Left renal pelvis (tissue), 4 donors: ENCODE results near the gene CNIH2. TPM values are rescaled to one million over a fixed set of nuclear protein-coding genes. Genes with fewer than 3 reads are reported as not detected.

Experiments used
- DNase-seq, 4 donors: peaks; one replicate each; pipeline ENCODE4 v3.0.0-alpha.2; 2013; ENCODE audit warnings: low read depth in 4 of 4, low spot score in 3 of 4
- polyA plus RNA-seq, 4 donors: library from polyadenylated mRNA; unstranded; fragments of 120-200 nt; gene quantifications; one replicate each; pipeline ENCODE4 v1.2.1, GENCODE V29; 2013; ENCODE audit not compliant: insufficient read length in 4 of 4

Gene CNIH2
- polyA plus RNA-seq, 4 donors, result 3.6 to 6.1 (median 4.3) TPM

DNA sequence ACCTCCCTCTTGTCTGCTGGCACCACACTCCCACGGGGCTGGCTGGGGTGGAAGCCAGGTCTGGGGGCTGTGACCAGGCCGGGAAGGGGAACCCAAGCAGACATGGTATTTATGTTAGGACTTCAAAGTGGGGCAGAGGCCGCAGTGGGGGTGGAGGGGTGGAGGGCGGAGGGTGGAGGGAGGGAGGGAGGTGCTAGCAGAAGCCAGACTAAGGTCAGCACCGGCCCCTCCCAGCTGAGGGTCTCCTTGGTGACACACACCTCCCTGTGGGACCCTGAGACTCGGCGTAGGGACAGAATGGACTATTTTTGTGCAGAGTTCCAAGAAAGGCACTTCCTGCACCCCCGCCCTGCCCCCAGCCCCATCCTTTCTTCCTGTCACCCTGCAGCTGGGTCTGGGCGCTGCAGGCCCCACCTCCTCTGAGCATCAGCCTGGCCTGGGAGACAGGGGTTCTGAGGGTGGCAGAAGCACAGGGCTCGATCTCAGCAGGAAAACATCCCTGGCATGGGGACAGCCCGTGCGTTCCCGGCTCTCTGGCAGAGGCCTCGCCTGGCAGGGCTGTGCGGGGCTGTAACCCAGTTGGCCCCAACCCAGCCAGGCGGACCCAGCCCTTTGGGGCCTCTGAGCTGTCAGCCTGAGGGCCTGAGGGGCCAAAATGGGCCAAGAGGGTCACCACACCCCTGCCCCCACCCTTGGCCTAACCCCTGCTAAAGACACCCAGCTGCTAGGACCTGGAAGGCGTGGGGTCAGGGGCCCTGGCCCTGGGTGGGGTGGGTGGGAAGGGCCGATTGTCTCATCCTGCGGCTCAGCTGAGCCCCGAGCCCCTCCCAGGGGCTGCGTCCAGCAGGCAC, 48.5 kb downstream of the CNIH2 start:
- no peak for DNase-seq

DNA sequence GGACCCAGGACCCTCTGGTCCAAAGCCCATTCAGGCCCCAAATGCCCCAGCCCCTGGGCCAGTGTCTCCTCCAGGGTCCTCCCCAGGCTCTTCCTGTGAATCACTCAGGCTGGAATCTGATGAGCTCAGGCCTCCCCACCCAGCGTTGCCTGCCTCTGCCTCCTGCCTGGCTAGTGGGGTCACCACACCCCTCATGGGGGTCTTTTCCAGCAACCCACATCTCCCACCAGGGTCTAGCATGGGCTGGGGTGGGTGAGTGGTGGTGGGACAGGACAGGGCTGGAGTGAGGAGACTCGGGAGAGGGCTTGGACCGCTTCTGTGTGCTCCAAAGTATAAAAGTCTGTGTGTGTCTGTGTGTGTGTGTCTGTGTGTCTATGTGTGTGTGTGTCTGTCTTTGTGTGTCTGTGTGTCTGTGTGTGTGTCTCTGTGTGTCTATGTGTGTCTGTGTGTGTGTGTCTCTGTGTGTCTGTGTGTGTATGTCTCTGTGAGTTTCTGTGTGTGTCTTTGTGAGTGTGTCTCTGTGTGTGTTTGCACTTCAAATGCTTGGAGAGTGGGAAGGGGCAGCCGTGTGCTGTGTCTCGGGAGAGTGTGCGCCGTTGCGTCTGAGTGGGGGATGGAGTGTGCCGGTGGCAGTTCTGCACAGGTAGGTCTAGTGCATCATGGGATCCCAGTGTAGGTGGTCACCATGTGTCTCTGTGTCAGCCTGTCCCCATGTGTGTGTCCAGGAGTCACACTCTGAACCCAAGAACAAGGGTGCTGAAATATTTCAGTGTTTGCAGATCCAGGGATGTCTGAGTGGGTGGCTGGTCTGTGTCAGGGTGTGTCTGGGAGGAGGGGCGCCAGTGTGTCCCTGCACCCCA, 49.4 kb downstream of the CNIH2 start:
- DNase-seq, result no peak

DNA sequence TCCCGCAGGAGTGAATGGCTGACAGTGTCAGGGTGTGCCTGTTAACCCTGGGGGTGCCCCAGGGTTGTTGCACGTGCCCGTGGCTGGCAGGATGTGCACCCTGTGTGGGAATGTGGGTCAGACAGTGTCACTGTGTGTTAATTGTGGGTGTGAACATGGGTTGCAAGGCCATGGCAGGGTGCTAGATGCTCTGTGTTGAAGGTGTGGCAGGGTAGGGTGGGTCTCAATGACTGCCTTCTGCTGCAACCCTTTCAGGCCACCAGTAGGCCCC, 50.0 kb downstream of the CNIH2 start:
- DNase-seq, result no peak

DNA sequence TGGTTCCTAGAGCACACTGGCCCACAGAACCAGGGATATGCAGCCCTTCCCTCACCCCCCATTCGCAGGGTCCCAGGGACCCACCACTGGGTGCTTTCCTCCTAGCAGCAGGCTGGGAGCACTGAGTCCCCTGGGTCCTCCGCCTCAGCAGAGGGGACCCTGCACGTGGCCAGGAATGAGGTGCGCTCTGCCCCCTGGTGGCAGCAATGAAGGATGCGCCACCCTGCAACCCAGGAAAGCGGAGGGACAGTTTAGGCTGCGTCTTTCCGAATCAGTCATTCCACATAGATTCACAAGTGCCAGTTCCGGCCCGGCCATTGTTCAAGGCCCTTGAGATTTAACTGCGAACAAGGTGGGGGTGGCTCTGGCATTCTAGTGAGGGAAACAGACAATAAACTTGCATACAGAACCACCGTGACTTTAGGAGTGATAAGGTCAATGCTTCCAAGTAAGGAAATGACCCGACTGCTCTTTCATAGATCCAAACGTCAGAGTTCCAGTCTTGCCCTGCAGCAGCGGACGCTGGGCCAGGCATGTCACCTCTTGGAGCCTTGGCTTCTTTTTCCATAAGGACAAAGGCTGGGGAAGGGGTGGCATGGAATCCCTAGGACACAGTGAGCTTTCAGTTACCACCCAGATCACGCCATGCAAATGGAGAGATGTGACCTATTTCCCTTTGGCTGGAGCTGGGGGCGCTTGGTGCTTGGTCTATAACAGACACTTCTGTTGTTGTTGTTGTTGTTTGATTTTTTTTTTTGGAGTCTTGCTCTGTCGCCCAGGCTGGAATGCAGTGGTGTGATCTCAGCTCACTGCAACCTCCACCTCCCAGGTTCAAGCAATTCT, 50.5 kb downstream of the CNIH2 start:
- DNase-seq, result no peak

DNA sequence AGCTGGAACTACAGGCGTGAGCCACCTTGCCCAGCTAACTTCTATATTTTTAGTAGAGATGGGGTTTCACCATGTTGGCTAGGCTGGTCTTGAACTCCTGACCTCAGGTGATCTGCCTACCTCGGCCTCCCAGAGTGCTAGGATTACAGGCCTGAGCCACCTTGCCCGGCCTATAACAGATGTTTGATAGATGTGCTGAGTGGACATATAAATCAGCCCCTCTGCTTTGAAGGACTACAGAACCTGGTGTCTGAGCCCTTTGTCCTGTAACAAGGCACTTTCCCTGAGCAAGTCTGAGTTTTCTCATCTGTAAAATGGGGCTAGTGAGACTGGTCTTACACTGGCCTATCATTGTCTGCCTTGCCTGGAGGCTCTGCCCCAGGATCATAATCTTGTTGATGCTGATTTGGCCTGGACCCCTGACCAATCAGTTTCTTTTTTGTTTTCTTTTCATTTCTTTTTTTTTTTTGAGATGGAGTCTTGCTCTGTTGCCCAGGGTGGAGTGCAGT, 51.2 kb downstream of the CNIH2 start:
- no peak for DNase-seq

DNA sequence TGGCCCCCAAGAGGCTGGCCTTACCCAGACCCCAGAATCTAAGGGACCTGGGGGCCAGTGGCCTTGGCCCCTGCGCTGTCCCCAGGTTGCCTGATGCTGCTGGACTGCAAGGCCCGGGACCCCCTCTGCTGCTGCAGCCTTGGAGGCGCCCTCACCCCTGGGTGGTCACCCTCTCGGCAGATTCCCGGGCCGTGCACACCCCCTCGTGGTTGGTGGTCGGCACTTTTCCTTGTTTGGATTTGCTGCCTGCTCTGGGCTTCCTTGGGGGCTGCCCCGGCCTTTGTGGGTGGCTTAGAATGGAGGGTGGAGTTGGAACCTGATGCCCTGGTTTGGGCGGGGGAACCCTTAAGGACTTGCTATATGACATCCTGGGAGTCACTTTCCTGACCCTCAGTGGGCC, 53.0 kb downstream of the CNIH2 start:
- no peak for DNase-seq

DNA sequence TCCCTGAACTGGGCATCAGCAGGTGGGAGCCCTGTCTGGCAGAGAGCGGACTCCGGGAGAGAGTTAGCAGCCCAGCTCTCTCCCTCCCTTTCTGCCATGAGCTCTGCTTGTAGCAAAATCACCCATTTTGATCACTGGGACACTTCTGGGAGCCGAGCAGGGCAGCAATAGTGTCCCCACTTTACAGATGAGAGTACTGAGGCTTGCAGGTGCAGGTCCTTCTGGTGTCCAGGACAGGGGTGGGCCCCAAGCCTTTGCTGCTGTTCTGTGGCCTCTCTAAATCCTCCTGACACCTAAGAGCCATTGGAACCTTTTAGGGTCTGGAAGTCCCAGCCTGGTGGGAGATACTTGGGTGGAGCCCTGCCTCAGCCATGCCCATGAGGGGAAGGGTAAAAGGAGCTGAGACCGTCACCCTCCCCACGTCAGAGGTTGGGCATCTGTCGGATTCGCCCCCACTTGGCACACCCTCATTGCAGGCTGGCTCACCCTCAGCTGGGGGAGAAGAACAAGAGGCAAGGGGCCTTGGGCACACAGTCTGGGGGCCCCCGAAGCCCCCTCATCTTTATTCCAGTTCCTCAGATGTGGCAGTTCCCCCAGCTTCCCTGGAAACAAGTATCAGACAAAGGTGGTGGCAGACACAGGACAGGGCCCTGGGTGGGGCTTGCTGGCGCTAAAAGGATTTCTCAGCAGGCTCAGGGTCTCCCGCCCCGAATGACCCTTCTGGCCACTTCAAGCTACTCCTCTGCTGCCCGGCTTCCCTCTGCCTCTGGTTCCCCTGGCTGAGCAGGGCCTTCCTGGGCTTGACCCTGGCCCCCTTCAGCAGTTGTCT, 53.8 kb downstream of the CNIH2 start:
- DNase-seq, result no peak

DNA sequence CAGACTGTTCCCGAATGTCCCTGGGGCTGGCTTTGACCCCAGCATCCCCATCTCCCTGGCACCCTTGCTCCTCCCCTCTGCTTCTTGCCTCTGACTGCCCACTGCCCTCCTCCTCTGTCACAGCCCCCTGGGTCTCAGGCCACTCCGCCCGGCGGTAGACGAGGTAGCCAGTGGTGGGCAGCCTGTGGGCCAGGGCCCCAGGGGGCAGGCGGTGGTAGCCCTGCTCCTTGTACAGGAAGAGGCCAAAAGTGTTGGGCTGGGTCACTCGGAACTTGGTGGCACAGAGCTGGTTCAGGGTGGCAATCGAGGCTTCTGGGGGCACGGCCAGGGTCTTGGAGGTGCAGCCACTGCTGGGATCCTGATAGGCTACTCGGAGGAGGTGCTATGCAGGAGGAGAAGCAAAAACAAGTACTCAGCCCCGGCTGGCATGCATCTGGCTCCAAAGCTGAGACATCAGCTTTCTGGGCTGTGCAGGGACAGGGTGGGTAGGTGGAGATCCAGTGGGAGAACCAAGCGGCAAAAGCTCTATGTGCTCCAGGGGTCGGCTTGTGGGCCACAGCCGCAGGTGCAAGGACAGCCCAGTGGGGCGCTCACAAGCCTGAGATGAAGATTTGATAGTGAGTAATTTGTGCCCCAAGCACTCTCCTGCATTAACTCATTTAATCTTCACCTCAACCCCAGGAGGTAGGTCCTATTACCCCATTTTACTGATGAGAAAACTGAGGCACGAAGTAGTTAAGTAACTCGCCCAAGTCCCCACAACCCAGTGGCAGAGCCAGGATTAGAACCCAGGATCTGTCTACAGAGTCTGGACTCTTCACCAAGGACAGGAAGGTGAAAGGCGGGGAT, 54.6 kb downstream of the CNIH2 start:
- no peak for DNase-seq

DNA sequence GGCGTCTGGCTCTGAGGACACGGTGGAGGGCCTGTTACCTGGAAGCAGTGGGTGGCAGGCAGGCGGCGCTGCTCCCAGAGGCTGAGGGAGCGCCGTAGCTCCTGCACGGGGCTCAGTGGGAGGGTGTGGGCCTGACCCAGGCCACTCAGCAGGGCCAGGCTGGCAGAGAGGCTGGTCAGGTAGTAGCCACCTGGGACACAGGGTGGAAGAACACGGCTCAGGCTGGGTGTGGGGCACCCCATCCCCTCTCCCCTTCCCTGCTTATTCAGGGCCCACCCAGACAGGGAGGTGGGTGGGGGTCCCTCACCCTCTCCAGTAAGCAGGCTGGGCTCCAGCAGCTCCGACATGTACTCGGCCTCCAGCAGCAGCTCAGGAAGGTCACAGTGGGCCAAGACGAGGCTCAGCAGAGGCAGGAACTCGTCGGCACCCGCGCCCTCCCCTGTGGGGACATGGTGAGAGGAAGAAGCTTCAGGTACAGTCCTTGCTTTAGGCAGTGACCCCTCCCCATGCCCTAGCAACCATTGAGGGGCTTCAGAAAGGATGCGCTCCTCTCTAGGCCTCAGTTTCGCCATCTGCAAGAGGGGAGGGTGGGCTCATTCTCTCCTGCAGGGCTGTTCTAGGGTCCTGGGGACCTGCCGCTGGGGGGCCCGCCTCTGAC, 55.4 kb downstream of the CNIH2 start:
- DNase-seq, result no peak

Other genes with a start within 250 kb of the CNIH2 start
- gene GAL3ST3, start 229.0 kb upstream of the CNIH2 start, polyA plus RNA-seq, result 1 to 10 TPM; 3.5 to 7.1 (median 4.3) TPM
- 100 to 1,000 TPM; 185 to 261 (median 236) TPM for gene SF3B2, start 225.8 kb upstream of the CNIH2 start, polyA plus RNA-seq
- 10 to 100 TPM; 43.6 to 60.4 (median 49.3) TPM for gene PACS1, start 207.9 kb upstream of the CNIH2 start, polyA plus RNA-seq
- gene KLC2, start 20.5 kb upstream of the CNIH2 start, polyA plus RNA-seq, result 10 to 100 TPM; 16.3 to 29.2 (median 18.9) TPM
- 100 to 1,000 TPM; 103 to 140 (median 121) TPM for gene RAB1B, start 9.5 kb upstream of the CNIH2 start, polyA plus RNA-seq
- gene YIF1A, start 11.0 kb downstream of the CNIH2 start, polyA plus RNA-seq, result 10 to 100 TPM; 43.0 to 57.7 (median 51.7) TPM
- gene TMEM151A, start 13.7 kb downstream of the CNIH2 start, polyA plus RNA-seq, result not detected
- 100 to 1,000 TPM in 1 of 4 donors, 10 to 100 TPM in 3; 66.3 to 240 (median 72.3) TPM for gene CD248, start 38.9 kb downstream of the CNIH2 start, polyA plus RNA-seq
- gene RIN1, start 58.3 kb downstream of the CNIH2 start, polyA plus RNA-seq, result 1 to 10 TPM; 1.7 to 3.7 (median 2.5) TPM
- gene BRMS1, start 66.9 kb downstream of the CNIH2 start, polyA plus RNA-seq, result 10 to 100 TPM; 15.3 to 36.1 (median 29.9) TPM
- gene B4GAT1, start 69.5 kb downstream of the CNIH2 start, polyA plus RNA-seq, result 10 to 100 TPM; 49.2 to 53.2 (median 50.5) TPM
- 10 to 100 TPM in 3 of 4 donors, 1 to 10 TPM in 1; 2.8 to 29.9 (median 17.9) TPM for gene SLC29A2, start 93.6 kb downstream of the CNIH2 start, polyA plus RNA-seq
- gene NPAS4, start 142.9 kb downstream of the CNIH2 start, polyA plus RNA-seq, result under 1 TPM; 0.19 to 0.57 (median 0.42) TPM
- gene MRPL11, start 160.7 kb downstream of the CNIH2 start, polyA plus RNA-seq, result 10 to 100 TPM; 56.8 to 82.2 (median 72.2) TPM
- gene PELI3, start 188.7 kb downstream of the CNIH2 start, polyA plus RNA-seq, result 1 to 10 TPM; 4.8 to 6.9 (median 6.1) TPM
- gene DPP3, start 202.3 kb downstream of the CNIH2 start, polyA plus RNA-seq, result 10 to 100 TPM in 3 of 4 donors, 1 to 10 TPM in 1; 7.7 to 22.6 (median 20.6) TPM
- gene BBS1, start 232.5 kb downstream of the CNIH2 start, polyA plus RNA-seq, result 10 to 100 TPM; 36.5 to 96.9 (median 70.8) TPM